Right atrium auricular region (tissue), 2 donors: ENCODE data around the gene POLR3E. TPM values are rescaled to one million over a fixed set of nuclear protein-coding genes. Genes with fewer than 3 reads are reported as not detected.

ENCODE experiments used
- DNase-seq: peaks from one replicate; pipeline ENCODE4 v3.0.0-alpha.2; 2019; ENCODE audit warnings: low spot score
- H3K27ac ChIP-seq, 2 donors: fragments of 200-600 bp; sonication (generic); 1 replicate in 1 of 2; 2 replicates in 1 of 2; pipeline ENCODE4 v1.5.1; 2016 to 2019
- H3K27me3 ChIP-seq, 2 donors: fragments of 200-600 bp; sonication (generic); one replicate each; pipeline versions ENCODE4 v1.5.1 to v1.6.0; 2017 to 2019
- H3K36me3 ChIP-seq: fragments of 200-600 bp; sonication (generic); one replicate; pipeline ENCODE4 v1.5.1; 2016
- H3K4me1 ChIP-seq, 2 donors: fragments of 200-600 bp; sonication (generic); one replicate each; pipeline versions ENCODE4 v1.5.1 to v1.6.0; 2017 to 2019
- H3K4me3 ChIP-seq, 2 donors: fragments of 200-600 bp; sonication (generic); 1 replicate in 1 of 2; 2 replicates in 1 of 2; pipeline ENCODE4 v1.5.1; 2017 to 2019; ENCODE audit warnings: mild to moderate bottlenecking in 1 of 2, moderate library complexity in 1 of 2
- H3K9me3 ChIP-seq, 2 donors: fragments of 200-600 bp; sonication (generic); one replicate each; pipeline ENCODE4 v1.5.1; 2019
- total RNA-seq, 2 donors: library from RNA; depleted of rRNA; stranded (reverse); fragments of >200 nt; gene quantifications; one replicate each; pipeline ENCODE4 v1.1.0, GENCODE V29; 2016
- TF ChIP-seq, protein P1 (sequence below), 2 donors: fragments of 200-600 bp; sonication (generic); IDR thresholded peaks; one replicate each; pipeline ENCODE4 v1.5.1; 2019; ENCODE audit warnings: antibody characterized with exemption in 2 of 2

POLR3E gene
- total RNA-seq, 2 donors from 2014 or later: 30.3 to 31.1 TPM

DNA sequence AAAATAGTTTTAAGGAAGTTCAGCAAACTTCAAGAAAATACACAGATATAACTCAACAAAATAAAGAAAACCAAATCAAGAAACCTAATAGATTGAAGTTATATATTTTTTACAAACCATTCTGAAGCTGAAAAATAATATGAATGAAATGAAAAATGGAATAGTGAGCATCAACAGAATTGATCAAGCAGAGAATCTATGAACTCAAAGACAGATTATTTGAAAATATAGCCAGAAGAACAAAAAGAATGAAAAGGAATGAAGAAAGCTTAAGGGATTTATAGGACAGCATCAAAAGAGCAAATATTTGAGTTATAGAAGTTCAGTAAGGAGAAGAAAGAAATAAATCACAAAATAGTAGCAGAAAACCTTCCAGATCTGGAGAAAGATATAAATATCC is 39.4 kb downstream of the POLR3E start:
- TF ChIP-seq, protein P1, sequence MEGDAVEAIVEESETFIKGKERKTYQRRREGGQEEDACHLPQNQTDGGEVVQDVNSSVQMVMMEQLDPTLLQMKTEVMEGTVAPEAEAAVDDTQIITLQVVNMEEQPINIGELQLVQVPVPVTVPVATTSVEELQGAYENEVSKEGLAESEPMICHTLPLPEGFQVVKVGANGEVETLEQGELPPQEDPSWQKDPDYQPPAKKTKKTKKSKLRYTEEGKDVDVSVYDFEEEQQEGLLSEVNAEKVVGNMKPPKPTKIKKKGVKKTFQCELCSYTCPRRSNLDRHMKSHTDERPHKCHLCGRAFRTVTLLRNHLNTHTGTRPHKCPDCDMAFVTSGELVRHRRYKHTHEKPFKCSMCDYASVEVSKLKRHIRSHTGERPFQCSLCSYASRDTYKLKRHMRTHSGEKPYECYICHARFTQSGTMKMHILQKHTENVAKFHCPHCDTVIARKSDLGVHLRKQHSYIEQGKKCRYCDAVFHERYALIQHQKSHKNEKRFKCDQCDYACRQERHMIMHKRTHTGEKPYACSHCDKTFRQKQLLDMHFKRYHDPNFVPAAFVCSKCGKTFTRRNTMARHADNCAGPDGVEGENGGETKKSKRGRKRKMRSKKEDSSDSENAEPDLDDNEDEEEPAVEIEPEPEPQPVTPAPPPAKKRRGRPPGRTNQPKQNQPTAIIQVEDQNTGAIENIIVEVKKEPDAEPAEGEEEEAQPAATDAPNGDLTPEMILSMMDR (IDR thresholded peaks at IDR 0.05): no peak
- no peaks in the 10 kb centered on the region for H3K4me1 ChIP-seq
- peaks cover 49% of the 10 kb centered on the region for H3K36me3 ChIP-seq

DNA sequence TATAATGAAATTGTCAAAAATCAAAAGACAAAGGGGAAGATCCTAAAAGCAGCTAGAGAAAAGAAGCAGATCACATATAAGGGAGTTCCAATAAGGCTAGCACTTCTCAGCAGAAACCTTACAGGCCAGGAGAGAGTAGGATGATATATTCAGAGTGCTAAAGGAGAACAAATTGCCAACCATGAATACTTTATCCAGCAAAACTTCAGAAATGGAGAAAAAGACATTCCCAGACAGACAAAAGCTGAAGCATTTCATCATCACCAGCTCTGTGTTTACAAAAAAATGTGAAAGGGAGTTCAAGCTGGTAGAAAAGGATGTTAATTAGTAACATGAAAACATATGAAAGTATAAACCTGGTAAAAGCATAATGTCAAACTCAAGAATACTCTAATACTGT is 39.8 kb downstream of the POLR3E start:
- H3K36me3 ChIP-seq: peaks cover 44% of the 10 kb centered on the region
- no peak for DNase-seq
- peaks cover 5 to 21% of the 10 kb centered on the region in 2 donors for H3K9me3 ChIP-seq
- no peak overlapping the region for H3K27ac ChIP-seq
- H3K4me1 ChIP-seq: no peaks in the 10 kb centered on the region
- TF ChIP-seq, protein P1 (IDR thresholded peaks at IDR 0.05): no peak
- no peak overlapping the region for H3K4me3 ChIP-seq
- H3K27me3 ChIP-seq: no peaks in the 10 kb centered on the region

More for the DNA sequence above, 39.4 kb downstream of the POLR3E start:
- no peak overlapping the region for H3K27ac ChIP-seq
- no peaks in the 10 kb centered on the region for H3K27me3 ChIP-seq
- H3K4me3 ChIP-seq: no peak overlapping the region
- H3K9me3 ChIP-seq: peaks cover 5 to 21% of the 10 kb centered on the region in 2 donors
- DNase-seq: no peak

DNA sequence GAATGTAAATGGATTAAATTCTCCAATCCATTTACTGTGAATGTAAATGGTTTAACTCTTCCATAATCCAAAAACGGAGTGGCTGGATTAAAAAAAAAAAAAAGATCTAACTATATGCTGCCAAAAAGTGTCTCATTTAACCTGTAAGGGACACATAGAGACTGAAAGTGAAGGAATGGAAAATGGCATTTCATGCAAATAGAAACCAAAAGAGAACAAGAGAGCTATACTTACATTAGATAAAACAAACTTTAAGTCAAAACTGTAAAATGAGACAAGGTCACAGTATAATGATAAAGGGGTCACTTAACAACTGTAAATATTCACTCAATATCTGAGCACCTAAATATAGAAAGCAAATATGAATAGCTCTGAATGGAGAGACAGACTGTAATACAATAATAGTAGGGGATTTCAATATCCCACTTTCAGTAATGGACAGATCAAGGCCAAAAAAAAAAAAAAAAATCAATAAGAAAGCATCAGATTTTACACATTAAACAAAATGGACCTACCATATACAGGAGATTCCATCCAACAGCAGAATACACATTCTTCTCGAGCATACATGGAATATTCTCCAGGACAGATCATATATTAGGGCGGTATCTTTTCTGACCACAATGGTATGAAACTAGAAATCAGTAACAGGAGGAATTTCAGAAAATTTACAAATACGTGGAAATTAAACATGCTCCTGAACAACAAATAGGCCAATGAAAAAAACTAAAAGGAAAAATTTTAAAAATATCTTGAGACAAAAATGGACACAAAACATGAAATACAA is 40.8 kb downstream of the POLR3E start:
- no peak for DNase-seq
- TF ChIP-seq, protein P1 (IDR thresholded peaks at IDR 0.05): no peak
- H3K4me1 ChIP-seq: no peaks in the 10 kb centered on the region
- no peak overlapping the region for H3K27ac ChIP-seq
- H3K36me3 ChIP-seq: peaks cover 34% of the 10 kb centered on the region
- H3K4me3 ChIP-seq: no peak overlapping the region
- H3K9me3 ChIP-seq: peaks cover 5 to 21% of the 10 kb centered on the region in 2 donors
- H3K27me3 ChIP-seq: no peaks in the 10 kb centered on the region

DNA sequence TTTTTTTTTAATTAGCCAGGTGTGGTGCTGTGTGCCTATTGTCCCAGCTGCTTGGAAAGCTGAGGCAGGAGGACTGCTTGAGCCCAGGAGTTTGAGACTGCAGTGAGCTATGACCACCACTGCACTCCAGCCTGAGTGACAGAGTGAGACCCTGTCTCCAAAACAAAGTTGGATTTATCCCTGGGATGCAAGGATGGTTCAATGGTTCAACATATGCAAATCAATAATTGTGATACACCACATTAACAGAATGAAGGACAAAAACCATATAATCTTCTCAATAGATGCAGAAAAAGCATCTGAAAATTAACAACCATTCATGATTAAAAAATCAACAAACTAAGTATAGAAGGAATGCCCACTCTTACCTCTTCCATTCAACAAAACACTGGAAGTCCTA is 43.7 kb downstream of the POLR3E start:
- Histone ChIP-seq H3K4me1 (no peaks in the 10 kb centered on the region), H3K4me3 (no peak overlapping the region), H3K36me3 (peaks cover 11% of the 10 kb centered on the region), H3K27me3 (no peaks in the 10 kb centered on the region), H3K9me3 (peaks cover 5 to 21% of the 10 kb centered on the region in 2 donors), H3K27ac (no peak overlapping the region)
- TF ChIP-seq, protein P1 (IDR thresholded peaks at IDR 0.05): no peak
- DNase-seq: no peak

DNA sequence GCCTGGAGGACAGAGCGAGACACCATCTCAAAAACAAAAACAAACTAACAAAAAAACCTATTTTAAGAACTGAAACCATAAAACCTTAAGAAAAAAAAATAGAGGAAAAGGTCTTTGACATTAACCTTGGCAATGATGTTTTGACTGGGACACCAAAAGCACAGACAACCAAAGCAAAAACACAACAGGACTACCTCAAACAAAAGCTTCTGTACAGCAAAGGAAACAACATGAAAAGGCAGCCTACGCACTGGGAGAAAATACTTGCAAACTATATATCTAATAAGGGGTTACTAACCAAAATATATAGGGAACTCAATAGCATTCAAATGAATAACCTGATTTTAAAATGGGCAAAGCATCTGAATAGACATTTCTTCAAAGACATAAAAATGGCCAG is 44.9 kb downstream of the POLR3E start:
- H3K27me3 ChIP-seq: no peaks in the 10 kb centered on the region
- TF ChIP-seq, protein P1 (IDR thresholded peaks at IDR 0.05): no peak

More for the DNA sequence above, 44.9 kb downstream of the POLR3E start:
- peaks cover under 1 to 12% of the 10 kb centered on the region in 2 donors for H3K9me3 ChIP-seq
- H3K27ac ChIP-seq: no peak overlapping the region
- no peak for DNase-seq
- H3K4me1 ChIP-seq: no peaks in the 10 kb centered on the region
- peaks cover 14% of the 10 kb centered on the region for H3K36me3 ChIP-seq
- H3K4me3 ChIP-seq: no peak overlapping the region
